LoVo (cell line): Measurements from ENCODE around the gene ST6GAL1.
"Not testable (repeated sequence)": the region's sequence is repeated elsewhere in the genome, so short reads cannot be mapped to it uniquely, and the experiment has no call there.

ENCODE experiments used
- DNase-seq: peaks from one replicate; pipeline ENCODE4 v3.0.0-alpha.2; 2016; ENCODE audit warnings: low spot score

The ST6GAL1 gene

DNA sequence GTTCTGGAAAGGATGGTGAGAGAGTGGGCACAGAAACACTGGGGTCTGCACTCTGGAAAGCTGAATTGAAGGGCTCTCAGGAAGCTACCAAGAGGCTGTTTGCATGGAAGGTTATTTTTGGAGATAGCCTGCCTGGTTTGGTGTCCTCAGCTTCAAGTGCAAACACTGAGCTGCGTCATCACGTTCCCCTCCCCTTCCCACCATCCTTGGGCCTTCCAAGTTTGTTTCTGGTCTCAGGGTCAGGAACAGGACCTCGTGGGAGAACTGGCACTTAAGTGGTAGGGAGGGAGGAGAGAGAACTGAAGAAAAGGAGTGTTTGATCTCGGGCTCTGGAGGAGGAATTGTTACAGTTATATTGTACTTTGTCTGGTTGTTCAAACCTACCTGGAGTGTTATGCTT is 10.6 kb downstream of the ST6GAL1 start:
- no peak for DNase-seq

DNA sequence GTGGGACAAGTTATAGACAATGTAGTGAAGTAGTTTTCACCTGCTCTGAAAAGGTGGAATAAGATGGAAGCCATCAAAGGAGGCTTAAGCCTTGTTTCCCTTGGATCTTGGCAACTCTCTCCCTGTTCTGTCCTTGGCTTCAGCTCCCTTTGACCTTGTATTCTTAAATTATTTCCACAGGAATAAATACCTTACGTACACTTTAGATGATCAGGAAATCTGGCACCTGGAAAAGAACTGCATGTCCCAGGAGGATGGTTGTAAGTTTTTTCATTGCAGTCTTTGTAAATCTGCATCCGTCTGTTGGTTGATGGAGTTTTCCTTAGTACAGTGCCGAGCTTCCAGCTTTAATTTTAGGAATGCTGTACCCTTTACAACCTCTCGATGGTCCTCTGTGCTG is 11.8 kb downstream of the ST6GAL1 start:
- no peak for DNase-seq

DNA sequence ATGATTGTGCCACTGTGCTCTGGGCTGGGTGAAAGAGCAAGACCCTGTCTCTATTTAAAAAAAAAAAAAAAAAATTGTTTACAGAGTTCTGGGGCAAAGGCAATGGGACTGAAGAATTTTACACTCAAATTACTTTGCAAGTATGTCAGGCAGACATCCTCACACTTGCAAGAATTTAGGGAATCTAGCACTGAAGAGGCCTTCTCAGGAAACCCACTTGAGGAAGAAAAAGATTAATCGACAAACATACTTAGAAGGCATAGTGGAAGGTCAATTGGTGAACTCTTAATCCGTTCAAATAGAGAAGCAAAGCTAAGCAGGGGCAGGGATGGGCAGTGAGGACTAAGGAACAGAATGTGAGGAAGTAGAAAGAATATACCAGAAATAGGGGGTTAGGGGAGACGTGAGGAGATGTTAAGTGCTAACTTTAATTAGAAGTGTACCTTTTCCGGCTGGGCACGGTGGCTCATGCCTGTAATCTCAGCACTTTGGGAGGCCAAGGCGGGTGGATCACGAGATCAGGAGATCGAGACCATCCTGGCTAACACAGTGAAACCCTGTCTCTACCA is 15.0 kb downstream of the ST6GAL1 start:
- no peak for DNase-seq

DNA sequence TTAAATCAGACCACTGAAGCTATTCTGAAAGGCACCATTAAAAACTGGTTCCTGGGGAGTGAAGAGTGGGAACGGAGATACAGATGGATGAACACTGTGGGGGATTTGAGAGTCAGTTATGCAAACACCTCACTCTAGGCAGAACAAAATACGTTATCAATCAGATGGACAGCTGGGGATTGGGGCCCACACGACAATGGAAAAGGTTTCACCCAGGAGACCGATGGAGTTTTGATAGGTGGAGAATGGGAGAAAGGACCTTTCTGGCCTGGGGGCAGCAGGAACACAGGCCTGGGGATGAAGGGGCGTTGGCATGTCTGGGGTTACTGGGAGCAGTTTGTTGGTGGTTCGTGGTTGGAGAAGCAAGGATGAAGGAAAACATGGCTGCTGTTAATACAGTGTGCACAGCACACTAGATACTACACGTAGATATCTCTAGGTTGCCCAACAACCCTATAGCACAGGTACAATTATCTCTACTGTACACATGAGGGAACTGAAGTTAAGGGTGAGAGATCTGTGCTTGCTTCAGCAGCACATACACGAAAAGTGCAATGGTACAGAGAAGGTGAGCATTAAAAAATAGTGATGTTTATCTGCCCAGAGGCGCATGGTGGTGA is 16.5 kb downstream of the ST6GAL1 start:
- DNase-seq = no peak

DNA sequence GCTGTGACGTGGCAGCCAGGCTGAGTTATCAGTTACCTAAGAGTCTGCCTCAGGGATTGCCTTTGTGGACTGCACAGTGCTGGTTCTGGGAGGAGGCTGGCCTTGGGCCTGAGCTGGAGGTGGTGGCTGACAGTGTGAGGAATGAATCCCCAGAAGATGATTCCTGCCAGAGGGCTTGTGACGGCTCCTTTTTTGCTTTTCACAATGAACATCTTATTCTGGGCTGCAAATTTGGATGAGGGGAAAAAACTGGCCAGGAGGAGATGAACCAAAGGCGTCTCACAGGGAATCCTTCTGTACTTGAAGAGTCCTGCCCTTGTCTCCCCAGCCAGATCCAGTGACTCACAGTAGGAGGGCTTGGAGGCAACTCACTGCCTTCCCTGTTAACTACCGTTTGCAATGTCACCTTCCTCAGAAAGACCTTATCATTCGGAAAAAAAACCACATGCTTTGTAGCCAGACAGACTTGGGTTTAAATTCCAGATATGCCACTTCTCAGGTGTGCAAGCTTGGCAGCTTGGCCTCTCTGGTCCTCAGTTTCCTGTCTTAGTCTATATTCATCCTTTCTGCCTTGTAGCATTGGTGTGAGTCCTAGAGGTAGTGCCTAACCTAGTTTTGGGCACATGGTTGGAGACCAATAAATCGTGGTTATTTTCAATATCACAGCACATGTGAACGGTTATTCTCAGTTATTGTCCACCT is 19.1 kb downstream of the ST6GAL1 start:
- DNase-seq = no peak

DNA sequence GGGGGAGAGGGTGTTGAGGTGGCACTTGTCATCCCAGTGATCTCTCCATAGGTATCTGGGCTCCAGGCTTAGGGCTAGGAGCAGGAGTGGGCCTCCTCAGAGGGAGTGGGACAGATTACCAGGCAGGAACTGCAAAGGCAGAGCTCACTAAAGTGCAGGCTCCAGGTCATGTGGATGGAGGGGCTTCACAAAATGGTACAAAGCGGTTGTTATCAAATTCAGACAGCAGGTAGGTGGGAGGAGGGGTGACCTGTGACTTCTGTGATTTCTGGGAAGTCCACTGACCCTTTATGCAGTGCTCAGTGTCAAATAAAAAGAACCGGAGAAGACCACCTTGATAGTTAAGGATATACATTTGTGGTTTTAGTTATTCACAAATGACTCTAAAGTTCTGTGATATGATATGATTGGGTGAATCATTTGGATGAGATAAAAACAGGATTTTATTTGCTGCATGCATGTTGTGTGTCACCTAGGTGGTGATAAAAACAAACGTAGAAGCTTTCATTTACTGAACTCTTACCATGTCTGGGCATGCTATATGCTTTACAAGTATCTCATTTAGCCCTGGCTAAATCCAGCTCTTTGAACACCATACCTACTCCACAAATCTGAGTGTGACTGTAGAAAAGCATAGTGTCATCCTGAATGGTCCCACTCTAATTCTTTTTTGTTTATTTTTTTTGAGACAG is 20.2 kb downstream of the ST6GAL1 start:
- no peak for DNase-seq

DNA sequence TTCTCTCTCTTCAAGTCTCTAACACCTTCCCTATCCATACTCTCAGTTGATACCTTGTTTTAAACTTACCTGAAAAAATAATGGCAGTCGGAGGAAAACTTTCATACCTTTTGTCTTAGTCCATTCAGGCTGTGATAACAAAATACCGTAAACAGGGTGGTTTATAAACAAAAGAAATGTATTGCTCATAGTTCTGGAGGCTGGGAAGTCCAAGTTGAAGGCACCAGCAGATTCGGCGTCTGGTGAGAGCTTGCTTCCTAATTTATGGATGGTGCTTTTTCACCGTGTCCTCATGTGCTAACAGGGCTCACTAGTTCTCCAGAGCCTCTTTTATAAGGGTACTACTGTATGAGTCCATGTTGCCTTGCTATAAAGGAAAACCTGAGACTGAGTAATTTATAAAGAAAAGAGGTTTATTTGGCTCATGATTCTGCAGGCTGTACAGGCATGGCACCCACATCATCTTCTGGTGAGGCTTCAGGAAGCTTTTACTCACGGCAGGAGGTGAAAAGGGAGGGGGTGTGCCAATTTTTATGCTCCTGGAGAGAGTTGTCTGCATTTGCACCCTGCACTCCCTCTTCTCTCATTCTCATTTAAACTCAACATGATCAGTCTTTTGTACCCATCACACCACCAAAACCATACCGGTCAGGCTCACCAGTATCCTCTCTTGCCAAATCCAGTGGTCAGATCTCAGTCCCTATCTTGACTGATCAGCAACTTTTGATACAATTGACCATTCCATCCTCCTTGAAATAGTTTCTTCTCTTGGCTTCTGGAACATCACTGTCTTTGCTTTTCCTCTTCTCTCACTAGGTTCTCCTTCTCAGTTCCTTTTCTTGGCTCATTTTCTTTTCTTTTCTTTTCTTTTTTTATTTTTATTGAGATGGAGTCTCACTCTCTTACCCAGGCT is 21.6 kb downstream of the ST6GAL1 start:
- DNase-seq = no peak

DNA sequence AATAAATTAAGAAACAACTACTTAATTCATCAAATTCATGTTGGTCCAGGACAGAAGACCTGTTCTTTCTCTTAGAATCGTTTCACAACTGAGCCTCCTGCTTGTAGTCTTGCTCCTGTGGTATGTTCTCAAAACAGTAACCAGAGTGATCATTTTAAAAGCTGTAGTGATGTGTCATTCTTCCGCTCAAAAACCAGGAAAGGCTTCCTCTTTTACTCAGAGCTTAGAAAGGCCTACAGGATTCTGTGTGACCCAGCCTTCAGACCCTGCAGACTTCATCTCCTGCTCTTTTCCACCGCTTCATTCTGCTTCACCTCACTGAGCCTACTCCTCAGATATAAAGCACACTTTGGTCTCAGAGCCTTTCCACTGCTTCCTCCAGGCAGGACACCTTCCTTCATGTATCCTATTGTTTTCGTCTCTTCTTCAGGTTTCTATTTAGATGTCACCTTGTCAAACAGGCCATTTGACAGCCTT is 22.7 kb downstream of the ST6GAL1 start:
- no peak for DNase-seq

DNA sequence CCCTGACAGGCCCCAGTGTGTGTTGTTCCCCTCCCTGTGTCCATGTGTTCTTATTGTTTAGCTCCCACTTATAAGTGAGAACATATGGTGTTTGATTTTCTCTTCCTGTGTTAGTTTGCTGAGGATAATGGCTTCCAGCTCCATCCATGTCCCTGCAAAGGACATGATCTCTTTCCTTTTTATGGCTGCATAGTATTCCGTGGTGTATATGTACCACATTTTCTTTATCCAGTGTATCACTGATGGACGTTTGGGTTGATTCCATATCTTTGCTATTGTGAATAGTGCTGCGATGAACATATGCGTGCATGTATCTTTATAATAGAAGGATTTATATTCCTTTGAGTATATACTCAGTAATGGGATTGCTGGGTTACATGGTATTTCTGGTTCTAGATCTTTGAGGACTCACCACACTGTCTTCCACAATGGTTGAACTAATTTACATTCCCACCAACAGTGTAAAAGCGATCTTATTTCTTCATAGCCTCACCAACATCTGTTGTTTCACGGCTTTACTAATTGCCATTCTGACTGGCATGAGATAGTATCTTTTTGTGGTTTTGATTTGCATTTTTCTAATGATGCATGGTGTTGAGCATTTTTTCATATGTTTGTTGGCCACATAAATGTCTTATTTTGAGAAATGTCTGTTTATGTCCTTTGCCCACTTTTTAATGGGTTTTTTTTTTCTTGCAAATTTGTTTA is 23.8 kb downstream of the ST6GAL1 start:
- DNase-seq = not testable (repeated sequence)

DNA sequence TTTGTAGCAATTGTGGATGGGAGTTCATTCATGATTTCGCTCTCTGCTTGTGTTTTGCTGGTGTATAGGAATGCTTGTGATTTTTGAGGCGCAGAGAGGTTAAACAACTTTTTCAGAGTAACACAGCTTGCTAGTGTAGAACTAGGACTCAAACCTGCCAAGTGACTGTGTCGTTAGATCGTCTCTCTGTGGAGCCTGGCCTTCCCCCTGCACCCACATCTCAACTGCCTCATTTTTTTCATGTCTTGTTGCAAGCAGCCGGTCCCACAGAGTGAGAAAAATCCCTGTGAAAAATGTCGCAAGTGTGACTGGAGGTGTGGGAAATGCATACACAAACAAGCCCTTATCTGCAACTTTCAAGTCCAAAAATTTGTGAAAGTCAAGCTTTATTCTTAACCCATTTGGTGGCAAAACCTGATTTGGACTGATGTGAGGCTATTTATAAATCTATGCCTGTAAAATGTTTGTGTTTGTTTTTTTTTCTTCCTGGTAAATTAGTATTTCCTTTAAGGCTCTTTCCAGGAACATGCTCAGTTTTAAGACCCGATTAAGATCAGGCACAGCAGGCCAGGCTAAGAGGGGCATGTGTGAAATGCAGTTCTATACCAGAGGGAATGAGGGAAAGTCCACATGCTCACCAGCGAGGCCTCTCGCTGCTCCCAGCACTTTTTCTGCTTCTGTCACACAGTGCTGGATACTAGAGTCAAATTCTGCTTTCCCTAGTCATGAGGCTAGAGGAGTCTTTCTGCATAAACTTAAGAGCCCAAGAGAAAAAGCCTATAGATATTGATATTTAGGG is 25.8 kb downstream of the ST6GAL1 start:
- DNase-seq = no peak

DNA sequence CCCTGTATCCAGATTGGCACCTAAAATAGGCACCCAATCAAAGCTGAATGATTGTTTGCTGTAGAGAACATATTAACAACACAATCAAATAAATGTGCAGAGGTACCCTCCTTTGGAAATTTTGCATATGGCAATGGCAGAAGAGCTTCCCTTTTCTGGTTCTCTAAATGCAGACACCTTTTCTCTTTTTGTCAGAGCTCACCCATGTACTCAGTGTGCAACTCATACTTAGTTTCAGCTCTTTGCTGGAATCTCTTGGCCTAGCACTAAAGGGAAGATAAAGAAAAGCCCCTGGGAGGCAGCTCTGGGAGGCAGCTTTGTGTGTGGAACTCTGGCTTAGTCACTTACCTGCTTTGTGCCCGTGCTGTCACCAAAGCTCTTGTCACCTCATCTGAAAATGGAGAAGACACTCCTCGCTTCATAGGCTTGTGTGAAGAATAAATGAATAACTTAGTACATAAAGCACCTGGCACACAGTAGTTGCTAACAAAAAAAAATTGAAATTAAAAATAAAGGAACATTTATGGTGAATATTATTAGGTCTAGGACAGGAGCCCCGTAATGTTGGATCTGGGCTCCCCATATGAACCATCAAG is 28.8 kb downstream of the ST6GAL1 start:
- DNase-seq = no peak

DNA sequence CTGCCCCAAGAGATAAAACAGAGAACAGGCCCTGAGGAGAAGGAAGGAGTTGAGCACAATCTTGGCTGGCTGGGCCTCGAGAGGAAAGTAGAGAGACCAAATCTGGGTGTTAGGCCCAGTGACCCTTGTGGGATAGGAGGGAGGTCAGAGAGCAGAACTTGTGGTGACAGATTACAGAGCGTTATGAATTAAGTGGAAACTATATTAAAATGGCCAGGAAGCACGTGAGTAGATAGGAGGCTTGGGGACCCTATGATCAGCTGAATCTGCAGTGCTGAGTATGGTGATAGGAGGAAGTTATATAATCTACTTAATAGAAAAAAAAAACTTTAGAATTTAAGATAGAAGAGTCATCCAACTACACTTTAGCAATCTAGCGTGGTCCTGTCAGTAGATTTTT is 30.0 kb downstream of the ST6GAL1 start:
- no peak for DNase-seq

DNA sequence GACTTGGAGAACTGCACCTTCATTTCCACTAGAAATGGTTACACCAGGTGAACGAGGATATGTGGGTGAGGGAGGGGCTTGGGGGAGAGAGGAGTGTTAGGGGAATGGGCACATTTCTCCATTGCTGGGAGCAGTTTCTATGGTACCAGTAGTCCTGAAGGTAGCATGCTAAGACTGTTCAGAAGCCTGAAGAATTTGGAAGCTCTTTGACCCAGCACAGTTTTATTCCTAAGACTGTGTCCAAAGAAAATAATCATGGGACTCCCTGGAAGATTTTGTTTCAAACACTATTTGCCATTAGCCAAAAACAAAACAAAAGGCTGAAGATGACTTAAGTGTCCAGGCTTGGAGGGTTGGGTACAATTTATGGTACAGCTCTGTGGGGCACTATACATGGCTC is 32.1 kb downstream of the ST6GAL1 start:
- no peak for DNase-seq

DNA sequence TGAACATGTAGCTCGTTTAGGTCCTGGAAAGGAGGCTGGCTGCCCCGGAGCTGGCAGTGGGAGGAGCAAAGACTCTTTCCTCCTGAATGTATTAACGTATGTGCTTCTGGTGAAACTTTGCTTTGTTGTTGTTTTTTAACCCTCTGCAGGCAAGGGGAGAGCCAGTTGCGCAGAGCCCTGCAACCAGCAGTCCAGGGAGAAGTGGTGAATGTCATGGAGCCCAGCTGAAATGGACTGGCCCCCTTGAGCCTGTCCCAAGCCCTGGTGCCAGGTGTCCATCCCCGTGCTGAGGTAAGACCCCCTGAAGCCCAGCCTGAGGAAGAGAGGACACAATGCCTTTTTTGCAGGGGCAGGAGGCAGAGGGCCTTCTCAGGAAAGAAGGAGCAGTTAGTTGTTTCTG is 33.3 kb downstream of the ST6GAL1 start:
- no peak for DNase-seq

DNA sequence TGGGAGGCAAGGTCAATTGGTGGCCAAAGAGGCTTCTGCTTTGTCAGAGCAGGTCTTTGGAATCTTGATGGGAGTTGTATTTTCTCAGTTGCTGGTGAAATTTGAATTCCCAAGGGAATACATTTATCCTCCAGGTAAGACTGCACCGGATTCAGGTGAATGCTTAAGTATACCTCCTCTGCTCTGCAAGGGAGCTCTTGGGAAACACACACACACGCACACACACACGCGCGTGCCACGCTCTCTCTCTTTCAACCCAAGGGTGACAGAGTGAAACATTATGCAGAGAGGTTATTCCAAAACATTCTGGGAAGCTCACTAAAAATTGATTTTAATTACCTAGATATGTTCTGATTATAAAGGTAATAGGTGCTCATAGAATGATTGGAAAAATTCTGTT is 33.7 kb downstream of the ST6GAL1 start:
- DNase-seq = no peak

DNA sequence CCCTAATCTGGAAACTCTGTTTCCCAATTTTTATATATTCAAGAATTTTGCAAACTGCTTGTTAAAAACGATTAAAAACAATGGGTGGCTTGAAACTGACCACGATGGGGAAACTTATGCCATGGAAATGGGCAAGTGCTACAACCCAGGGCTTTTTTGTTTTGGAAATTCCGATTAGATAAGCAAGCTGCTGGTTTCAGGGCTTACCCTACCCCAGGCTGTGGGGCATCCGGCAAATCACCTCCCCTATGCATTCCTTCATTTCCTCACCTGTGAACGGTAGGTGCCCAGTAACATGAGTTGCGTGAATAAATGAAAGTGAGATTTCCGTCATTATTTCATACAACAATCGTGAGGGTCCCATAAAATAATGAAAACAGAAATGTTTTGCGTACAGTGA is 34.3 kb downstream of the ST6GAL1 start:
- DNase-seq = no peak

DNA sequence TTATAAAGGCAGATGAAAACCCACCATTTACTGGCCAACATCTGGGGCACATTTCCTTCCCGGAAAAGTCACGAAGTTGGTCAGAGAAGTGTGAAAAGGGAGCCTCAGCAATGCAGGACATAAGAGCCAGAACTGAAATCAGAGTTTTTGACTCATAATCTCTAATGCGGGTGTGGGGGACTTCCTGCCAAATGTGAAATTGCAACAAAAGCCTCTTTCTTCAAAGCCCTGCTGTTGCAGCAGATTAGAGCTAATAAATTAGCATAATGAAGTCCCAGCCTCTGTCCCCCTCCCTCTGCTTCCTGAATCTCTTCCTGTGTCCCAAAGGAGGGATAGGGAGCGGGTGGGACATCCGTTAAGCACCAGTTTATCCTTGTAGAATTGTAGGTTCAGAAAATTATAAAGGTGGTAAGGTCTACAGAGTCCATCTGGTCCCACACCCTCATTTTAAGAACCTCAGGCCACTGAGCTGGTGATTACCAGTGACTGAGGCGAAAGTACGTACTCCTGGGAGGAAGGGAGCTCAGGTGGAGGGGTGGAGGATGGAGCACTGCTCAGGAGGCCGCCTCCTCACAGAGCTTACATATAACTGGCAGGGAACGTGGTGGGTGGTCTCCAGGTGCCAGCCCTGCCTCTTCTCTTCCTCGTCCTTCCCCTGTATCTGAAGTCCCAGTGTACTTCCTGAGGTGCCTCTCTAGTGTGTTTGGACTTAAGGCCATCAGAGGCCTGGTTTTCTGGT is 35.0 kb downstream of the ST6GAL1 start:
- no peak for DNase-seq

DNA sequence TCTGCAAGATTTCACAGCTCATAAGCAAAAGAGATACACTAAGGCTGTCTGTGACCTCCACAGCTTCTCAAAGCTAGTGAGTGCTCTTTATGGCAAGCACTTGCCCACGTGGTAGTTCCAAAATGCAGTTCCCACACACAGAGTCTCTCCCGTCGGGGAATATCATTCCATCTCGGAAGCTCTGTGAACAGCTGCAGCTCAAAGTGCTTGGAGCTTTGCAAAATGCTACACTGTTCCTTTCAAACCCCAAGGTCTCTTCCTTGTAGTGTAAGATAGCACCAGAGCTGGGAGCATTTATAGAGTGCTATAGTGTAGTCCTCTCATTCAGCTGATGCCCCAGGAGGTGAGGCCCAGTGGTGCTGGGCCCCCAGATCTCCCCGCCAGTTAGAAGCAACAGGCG is 36.1 kb downstream of the ST6GAL1 start:
- DNase-seq = no peak

DNA sequence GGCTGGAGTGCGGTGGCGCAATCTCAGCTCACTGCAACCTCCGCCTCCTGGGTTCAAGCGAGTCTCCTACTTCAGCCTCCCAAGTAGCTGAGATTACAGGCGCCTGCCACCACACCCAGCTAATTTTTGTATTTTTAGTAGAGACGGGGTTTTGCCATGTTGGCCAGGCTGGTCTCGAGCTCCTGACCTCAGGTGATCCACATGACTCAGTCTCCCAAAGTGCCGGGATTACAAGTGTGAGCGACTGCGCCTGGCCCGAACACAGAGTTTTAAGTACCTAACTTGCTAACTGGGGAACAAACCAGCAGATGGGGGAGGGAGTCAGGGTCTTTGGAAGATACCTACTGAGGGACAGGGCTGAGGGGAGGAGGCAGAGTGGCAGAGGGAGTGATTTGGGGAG is 36.9 kb downstream of the ST6GAL1 start:
- DNase-seq = not testable (repeated sequence)
